AG04450 (cell line): ENCODE results near the gene APOL4. TPM values are rescaled to one million over a fixed set of nuclear protein-coding genes. Genes with fewer than 3 reads are reported as not detected.

Experiments used
- CTCF ChIA-PET: fragments of 300-600, 350-600 bp; formaldehyde crosslinking; extraction: SDS; loops from one replicate; lab custom pipeline; 2022; ENCODE audit warnings: antibody characterized with exemption, inconsistent platforms; lab: Charles Lee
- POLR2A ChIA-PET: fragments of 350-600 bp; formaldehyde crosslinking; extraction: SDS; loops from one replicate; lab custom pipeline; 2021; ENCODE audit warnings: antibody characterized with exemption, inconsistent platforms; lab: Yijun Ruan, JAX
- DNase-seq: peaks from one replicate; pipeline ENCODE4 v3.0.0-alpha.2; 2011; ENCODE audit warnings: low read depth, low spot score
- H3K27ac ChIP-seq: one replicate; pipeline ENCODE4 v1.5.1; 2012; ENCODE audit warnings: low read depth, low read length, control low read depth
- H3K27me3 ChIP-seq: one replicate; pipeline ENCODE4 v1.6.0; 2012; ENCODE audit warnings: low read length; ENCODE audit not compliant: control insufficient read depth, insufficient read depth
- H3K4me3 ChIP-seq: 2 replicates; pipeline ENCODE4 v1.5.1; 2011; ENCODE audit warnings: mild to moderate bottlenecking, low read depth, low read length, control low read depth
- H3K9me3 ChIP-seq: 2 replicates; pipeline ENCODE4 v1.5.1; 2012; ENCODE audit warnings: low read length; ENCODE audit not compliant: control insufficient read depth, insufficient read depth
- polyA plus RNA-seq: library from polyadenylated mRNA; depleted of rRNA; stranded (reverse); fragments of >200 nt; gene quantifications from 2 replicates; pipeline ENCODE4 v1.2.3, GENCODE V29; 2011
- TF ChIP-seq, protein P1 (sequence below): IDR thresholded peaks from 2 replicates; pipeline ENCODE4 v1.5.1; 2011; ENCODE audit warnings: low read depth, low read length, control low read depth, inconsistent platforms

APOL4 gene
- polyA plus RNA-seq, 1 experiment = 0.21 TPM

DNA sequence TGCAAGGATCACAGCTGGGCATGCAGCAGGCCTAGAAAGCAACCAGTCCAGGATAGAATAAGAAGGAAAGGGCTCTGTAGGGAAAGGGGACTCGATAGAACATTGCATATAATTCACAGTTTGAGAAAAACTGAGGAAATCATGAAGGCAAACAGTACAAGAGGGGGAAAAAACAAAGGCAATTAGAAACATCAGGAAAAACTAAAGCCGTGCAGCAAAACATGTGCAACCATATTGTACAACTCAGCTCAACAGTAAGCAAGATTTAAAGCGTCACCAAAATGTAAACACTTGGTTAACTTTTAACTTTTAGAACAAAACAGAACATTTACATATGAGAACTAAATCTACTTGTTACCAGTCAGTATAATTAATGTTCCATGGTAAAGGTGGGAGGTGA lies 49.5 kb downstream of the APOL4 start:
- peaks cover 2% of the 10 kb centered on the region for H3K27me3 ChIP-seq
- no peak for DNase-seq
- H3K4me3 ChIP-seq = no peak overlapping the region
- ChIA-PET POLR2A (interaction anchor here (1.2 kb wide), 1 partner anchor 11 kb away, joined by 3 read pairs; no protein-coding TSS in a partner anchor), CTCF (interaction anchor here (0.6 to 2.2 kb wide), 2 partner anchors 112 to 334 kb away, joined by 3 to 7 read pairs; no protein-coding TSS in a partner anchor)
- TF ChIP-seq, protein P1, sequence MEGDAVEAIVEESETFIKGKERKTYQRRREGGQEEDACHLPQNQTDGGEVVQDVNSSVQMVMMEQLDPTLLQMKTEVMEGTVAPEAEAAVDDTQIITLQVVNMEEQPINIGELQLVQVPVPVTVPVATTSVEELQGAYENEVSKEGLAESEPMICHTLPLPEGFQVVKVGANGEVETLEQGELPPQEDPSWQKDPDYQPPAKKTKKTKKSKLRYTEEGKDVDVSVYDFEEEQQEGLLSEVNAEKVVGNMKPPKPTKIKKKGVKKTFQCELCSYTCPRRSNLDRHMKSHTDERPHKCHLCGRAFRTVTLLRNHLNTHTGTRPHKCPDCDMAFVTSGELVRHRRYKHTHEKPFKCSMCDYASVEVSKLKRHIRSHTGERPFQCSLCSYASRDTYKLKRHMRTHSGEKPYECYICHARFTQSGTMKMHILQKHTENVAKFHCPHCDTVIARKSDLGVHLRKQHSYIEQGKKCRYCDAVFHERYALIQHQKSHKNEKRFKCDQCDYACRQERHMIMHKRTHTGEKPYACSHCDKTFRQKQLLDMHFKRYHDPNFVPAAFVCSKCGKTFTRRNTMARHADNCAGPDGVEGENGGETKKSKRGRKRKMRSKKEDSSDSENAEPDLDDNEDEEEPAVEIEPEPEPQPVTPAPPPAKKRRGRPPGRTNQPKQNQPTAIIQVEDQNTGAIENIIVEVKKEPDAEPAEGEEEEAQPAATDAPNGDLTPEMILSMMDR = no peak
- H3K27ac ChIP-seq = no peak overlapping the region
- no peaks in the 10 kb centered on the region; the same call in 1 of the 2 replicates for H3K9me3 ChIP-seq

DNA sequence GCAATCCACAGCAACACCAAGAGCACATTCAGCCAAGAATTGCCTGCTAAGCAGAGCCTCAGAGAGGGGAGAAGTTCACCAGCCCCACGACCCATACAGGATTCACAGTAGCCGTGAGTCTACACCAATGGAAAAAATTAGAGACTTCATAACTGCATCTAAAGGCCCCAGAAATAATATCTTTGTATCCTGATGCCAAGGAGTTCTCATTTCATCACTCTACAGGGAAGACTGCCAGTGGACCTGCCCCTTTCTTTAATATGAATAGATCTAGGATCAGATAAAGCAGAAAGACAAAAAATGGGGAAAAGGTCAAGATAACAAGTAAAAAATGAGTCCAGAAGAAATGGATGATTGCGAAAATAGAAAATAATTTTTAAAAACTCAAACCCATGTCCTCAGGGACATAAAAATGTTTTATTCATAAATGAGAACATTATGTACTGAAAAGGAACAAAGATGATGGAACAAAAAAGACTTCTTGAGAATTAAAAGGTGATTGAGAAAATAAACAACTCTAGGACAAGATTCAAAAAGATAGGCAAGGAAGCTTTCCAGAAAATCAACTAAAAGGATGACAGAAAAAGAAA lies 50.5 kb downstream of the APOL4 start:
- TF ChIP-seq, protein P1 = no peak
- H3K27ac ChIP-seq = no peak overlapping the region
- H3K9me3 ChIP-seq = no peaks in the 10 kb centered on the region
- no peak for DNase-seq
- ChIA-PET CTCF (no interaction called here), POLR2A (interaction anchor here (1.2 kb wide), 1 partner anchor 12 kb away, joined by 3 read pairs; no protein-coding TSS in a partner anchor)
- no peak overlapping the region for H3K4me3 ChIP-seq
- H3K27me3 ChIP-seq = peaks cover 2% of the 10 kb centered on the region

DNA sequence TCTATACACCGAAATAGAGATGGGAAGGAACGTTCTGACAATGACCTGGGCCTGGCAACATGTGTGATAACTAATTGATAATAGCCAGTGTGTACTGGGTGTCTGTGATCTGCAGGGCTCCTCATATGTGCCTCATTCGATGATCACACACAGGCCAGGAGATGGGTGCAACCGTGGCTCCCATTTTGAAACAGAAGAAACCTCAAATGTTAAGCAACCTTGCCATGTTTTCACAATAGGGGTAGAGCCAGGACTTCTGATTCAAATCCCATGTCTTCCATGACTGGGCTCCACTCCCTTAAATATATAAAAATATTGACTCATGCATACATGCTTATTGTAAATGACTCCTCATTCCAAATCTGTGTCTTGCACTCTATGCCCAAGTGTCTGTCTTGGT lies 52.2 kb downstream of the APOL4 start:
- TF ChIP-seq, protein P1 = no peak
- Histone ChIP-seq H3K9me3 (no peaks in the 10 kb centered on the region), H3K27me3 (peaks cover 2% of the 10 kb centered on the region), H3K4me3 (no peak overlapping the region), H3K27ac (no peak overlapping the region)
- ChIA-PET POLR2A (no interaction called here), CTCF (no interaction called here)
- no peak for DNase-seq

DNA sequence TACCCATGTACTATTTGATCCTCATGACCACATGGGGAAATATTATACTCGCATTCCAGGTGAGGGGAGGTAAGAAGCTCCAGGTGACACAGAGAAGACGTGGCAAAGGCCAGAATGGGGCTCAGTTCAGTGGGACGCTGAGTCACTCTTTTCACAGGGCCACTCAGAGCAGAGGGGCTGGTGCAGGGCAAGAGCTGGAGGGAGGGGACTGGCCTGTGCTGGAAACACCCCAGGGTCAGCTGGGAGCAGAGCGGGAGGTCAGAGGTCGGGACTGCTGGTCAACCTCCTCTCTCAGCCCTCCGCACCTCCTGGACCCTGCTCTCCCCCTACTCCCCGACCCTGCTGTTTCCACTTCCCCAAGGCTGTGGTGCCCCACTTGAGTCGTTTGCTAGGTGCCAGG lies 53.2 kb downstream of the APOL4 start:
- ChIA-PET CTCF (no interaction called here), POLR2A (no interaction called here)
- no peak for DNase-seq
- Histone ChIP-seq H3K9me3 (no peaks in the 10 kb centered on the region), H3K27me3 (peaks cover 5% of the 10 kb centered on the region), H3K4me3 (no peak overlapping the region), H3K27ac (no peak overlapping the region)
- TF ChIP-seq, protein P1 = no peak

DNA sequence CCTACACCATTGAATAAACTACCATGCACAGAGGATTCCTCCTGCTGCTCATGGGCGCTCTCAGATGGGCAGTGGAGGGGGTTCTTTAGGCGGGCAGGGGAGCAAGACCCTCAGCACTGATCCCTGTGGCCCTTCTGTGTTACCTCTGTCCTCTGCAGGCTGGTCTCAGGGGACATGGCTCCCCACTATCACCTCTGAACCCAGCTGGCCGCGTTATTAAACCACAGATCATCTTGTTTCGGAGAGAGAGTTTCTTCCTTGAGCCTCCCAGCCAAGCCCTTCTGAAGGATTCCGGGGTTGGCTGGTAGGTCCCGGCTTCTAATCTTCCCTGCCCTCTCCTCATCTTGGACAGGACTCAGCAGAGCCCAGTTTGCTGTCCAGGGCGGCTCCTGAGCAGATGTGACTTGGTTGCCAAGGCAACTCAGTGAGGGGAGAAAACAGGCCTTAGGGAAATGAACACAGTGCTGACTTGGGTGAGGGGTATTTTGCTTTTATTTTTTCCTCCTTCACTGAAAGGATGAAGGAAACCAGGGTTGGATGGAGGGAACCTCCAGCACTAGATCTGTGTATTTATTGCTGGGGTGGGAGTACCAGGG lies 54.3 kb downstream of the APOL4 start:
- Histone ChIP-seq H3K9me3 (no peaks in the 10 kb centered on the region), H3K27me3 (peaks cover 10% of the 10 kb centered on the region), H3K4me3 (no peak overlapping the region), H3K27ac (no peak overlapping the region)
- CTCF ChIA-PET = no interaction called here
- POLR2A ChIA-PET = no interaction called here
- DNase-seq = no peak
- TF ChIP-seq, protein P1 = no peak
